ENCODE results near the gene PIH1D1.

GRCh38 chr19:49453013-49453756, 1.6 kb upstream of the PIH1D1 start, which contains the start of gene ALDH16A1:
- no peak for TF ChIP-seq CTCF (IDR thresholded peaks at IDR 0.05)
- peak; percentile 80 for TF ChIP-seq POLR2A (IDR thresholded peaks at IDR 0.05)

Measured in right lobe of liver (tissue), 4 donors.